Esophagus muscularis mucosa (tissue), 4 donors: ENCODE measurements around the gene C11orf24. TPM values are rescaled to one million over a fixed set of nuclear protein-coding genes. Genes with fewer than 3 reads are reported as not detected.

Experiments
- DNase-seq: peaks from one replicate; pipeline ENCODE4 v3.0.0-alpha.2; 2017; ENCODE audit errors: extremely low spot score
- H3K27ac ChIP-seq, 4 donors: fragments of 200-600 bp; sonication (generic); replicated peaks in 1 of 4; 1 replicate in 3 of 4; 2 replicates in 1 of 4; pipeline ENCODE4 v1.5.1; 2016 to 2019; ENCODE audit warnings: mild to moderate bottlenecking in 1 of 4
- H3K27me3 ChIP-seq, 4 donors: fragments of 200-600 bp; sonication (generic); one replicate each; pipeline versions ENCODE4 v1.5.1 to v1.6.0; 2016 to 2019
- H3K36me3 ChIP-seq, 4 donors: fragments of 200-600 bp; sonication (generic); one replicate each; pipeline ENCODE4 v1.5.1; 2016 to 2019
- H3K4me1 ChIP-seq, 4 donors: fragments of 200-600 bp; sonication (generic); one replicate each; pipeline ENCODE4 v1.5.1; 2016 to 2019
- H3K4me3 ChIP-seq, 4 donors: fragments of 200-600 bp; sonication (generic); 1 replicate in 2 of 4; 2 replicates in 2 of 4; pipeline ENCODE4 v1.5.1; 2016 to 2019; ENCODE audit warnings: mild to moderate bottlenecking in 4 of 4, moderate library complexity in 1 of 4
- H3K9me3 ChIP-seq, 4 donors: fragments of 200-600 bp; sonication (generic); 1 replicate in 3 of 4; 2 replicates in 1 of 4; pipeline ENCODE4 v1.5.1; 2016 to 2019
- EP300 ChIP-seq: sonication (generic); formaldehyde crosslinking; IDR thresholded peaks from one replicate; pipeline ENCODE4 v1.6.1; 2017; ENCODE audit warnings: antibody characterized with exemption
- POLR2A ChIP-seq: fragments of 450-650 bp; IDR thresholded peaks from one replicate; pipeline ENCODE4 v1.6.1; 2017; ENCODE audit warnings: antibody characterized with exemption, moderate library complexity, mild to moderate bottlenecking, low read depth
- POLR2AphosphoS5 ChIP-seq, 2 donors: sonication (generic); formaldehyde crosslinking; IDR thresholded peaks; one replicate each; pipeline ENCODE4 v1.6.1; 2017; ENCODE audit warnings: antibody characterized with exemption in 2 of 2
- WGBS: methylation state at CpG from one replicate; pipeline ENCODE4 v1.1.5; 2018; 5-methylcytosine and 5-hydroxymethylcytosine counted together
- intact Hi-C: fragments of 100-400 bp; cut with DNase I; formaldehyde crosslinking; loops from one replicate; pipeline ENCODE4 v1.15.1; 2023
- total RNA-seq, 4 donors: library from RNA; depleted of rRNA; stranded (reverse); fragments of >200 nt; gene quantifications; one replicate each; pipeline versions ENCODE4 v1.1.0 to v1.2.1, GENCODE V29; 2016
- TF ChIP-seq, protein P1 (sequence below), 3 experiments: fragments of 200-600 bp in 2 of 3; fragments of 450-650 bp in 1 of 3; sonication (generic) in 2 of 3; IDR thresholded peaks; one replicate each; pipeline ENCODE4 v1.5.1; 2017 to 2019; ENCODE audit warnings: antibody characterized with exemption in 3 of 3, mild to moderate bottlenecking in 2 of 3, moderate library complexity in 1 of 3

Gene C11orf24
- total RNA-seq, 4 donors from 2014 or later: 27.0 to 41.5 (median 31.5) TPM

DNA sequence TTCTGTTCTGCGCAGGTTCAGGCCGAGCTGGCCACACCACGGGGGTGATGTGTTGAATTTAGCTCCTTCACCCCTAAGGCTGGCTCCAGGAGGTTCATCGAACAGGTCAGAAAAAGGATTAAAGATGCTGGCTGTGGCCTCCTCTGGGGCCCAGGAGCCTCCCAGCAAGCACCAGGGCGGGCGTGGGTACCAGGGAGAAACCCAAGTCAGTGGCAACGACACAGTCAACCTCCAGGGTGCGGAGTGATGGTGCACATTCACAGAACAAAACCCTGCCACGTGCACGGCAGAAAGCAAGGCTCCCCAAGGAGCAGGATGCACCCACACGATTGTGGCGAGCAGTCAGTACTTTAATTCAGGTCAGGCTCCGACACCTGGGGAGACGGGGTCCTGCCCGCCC is 10.8 kb downstream of the C11orf24 start:
- DNase-seq: no peak
- H3K4me3 ChIP-seq: no peak overlapping the region
- WGBS: 90% methylated on average over 15 of the region's 15 CpGs

DNA sequence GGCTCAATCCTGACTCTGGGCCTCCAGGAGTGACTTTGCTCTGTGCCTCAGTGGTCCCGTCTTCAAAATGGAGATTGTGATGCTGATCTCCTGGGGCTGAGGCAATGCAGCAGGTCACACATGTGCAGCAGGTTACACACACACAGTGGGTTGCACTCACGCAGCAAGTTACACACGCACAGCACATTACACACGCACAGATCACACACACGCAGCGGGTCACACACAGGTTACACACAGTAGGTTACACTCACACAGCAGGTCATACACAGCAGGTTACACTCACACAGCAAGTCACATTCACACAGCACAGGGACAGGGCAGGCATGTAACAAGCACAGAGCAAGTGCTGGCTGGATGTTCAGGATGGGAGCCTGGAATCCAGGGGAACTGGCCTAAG is 11.3 kb downstream of the C11orf24 start:
- 86% methylated on average over 4 of the region's 6 CpGs for WGBS
- Histone ChIP-seq H3K9me3 (no peaks in the 10 kb centered on the region), H3K4me1 (peaks cover 6 to 27% (median 19%) of the 10 kb centered on the region in 4 donors), H3K27ac (no peak overlapping the region), H3K36me3 (peaks cover 30 to 52% (median 46%) of the 10 kb centered on the region in 4 donors), H3K4me3 (no peak overlapping the region), H3K27me3 (no peaks in the 10 kb centered on the region)
- TF ChIP-seq, protein P1, sequence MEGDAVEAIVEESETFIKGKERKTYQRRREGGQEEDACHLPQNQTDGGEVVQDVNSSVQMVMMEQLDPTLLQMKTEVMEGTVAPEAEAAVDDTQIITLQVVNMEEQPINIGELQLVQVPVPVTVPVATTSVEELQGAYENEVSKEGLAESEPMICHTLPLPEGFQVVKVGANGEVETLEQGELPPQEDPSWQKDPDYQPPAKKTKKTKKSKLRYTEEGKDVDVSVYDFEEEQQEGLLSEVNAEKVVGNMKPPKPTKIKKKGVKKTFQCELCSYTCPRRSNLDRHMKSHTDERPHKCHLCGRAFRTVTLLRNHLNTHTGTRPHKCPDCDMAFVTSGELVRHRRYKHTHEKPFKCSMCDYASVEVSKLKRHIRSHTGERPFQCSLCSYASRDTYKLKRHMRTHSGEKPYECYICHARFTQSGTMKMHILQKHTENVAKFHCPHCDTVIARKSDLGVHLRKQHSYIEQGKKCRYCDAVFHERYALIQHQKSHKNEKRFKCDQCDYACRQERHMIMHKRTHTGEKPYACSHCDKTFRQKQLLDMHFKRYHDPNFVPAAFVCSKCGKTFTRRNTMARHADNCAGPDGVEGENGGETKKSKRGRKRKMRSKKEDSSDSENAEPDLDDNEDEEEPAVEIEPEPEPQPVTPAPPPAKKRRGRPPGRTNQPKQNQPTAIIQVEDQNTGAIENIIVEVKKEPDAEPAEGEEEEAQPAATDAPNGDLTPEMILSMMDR (IDR thresholded peaks at IDR 0.05): no peak
- TF ChIP-seq POLR2A: no peak
- TF ChIP-seq POLR2AphosphoS5 (IDR thresholded peaks at IDR 0.05): no peak
- TF ChIP-seq EP300: no peak
- intact Hi-C loops: no loop called here
- no peak for DNase-seq

More for the DNA sequence above, 10.8 kb downstream of the C11orf24 start:
- Histone ChIP-seq H3K4me1 (peaks cover 6 to 27% (median 21%) of the 10 kb centered on the region in 4 donors), H3K27me3 (no peaks in the 10 kb centered on the region), H3K9me3 (no peaks in the 10 kb centered on the region), H3K36me3 (peaks cover 35 to 57% (median 52%) of the 10 kb centered on the region in 4 donors), H3K27ac (no peak overlapping the region)
- TF ChIP-seq POLR2AphosphoS5 (IDR thresholded peaks at IDR 0.05): no peak
- intact Hi-C loops: no loop called here

GRCh38 chr11:68259122-68259959 is 12.4 kb downstream of the C11orf24 start:
- no peak for DNase-seq
- H3K9me3 ChIP-seq: no peaks in the 10 kb centered on the region
- no peaks in the 10 kb centered on the region for H3K27me3 ChIP-seq
- H3K4me3 ChIP-seq: no peak overlapping the region
- peaks cover 23 to 43% (median 37%) of the 10 kb centered on the region in 4 donors for H3K36me3 ChIP-seq
- intact Hi-C loops: loop anchor here (2.0 kb wide), 1 partner anchor 187 kb away; no protein-coding TSS in a partner anchor
- TF ChIP-seq, protein P1 (IDR thresholded peaks at IDR 0.05): no peak
- TF ChIP-seq POLR2AphosphoS5 (IDR thresholded peaks at IDR 0.05) (no peak), EP300 (no peak), POLR2A (no peak)
- no peak overlapping the region for H3K27ac ChIP-seq
- peaks cover 6 to 21% (median 15%) of the 10 kb centered on the region in 4 donors for H3K4me1 ChIP-seq
- 91% methylated on average over 14 of the region's 15 CpGs for WGBS

GRCh38 chr11:68258363-68258765 is 13.4 kb downstream of the C11orf24 start:
- peaks cover 6 to 21% (median 15%) of the 10 kb centered on the region in 4 donors for H3K4me1 ChIP-seq
- H3K27ac ChIP-seq: no peak overlapping the region
- WGBS: 86% methylated on average over 13 of the region's 13 CpGs
- H3K4me3 ChIP-seq: no peak overlapping the region
- peak; percentile 55 for DNase-seq
- H3K27me3 ChIP-seq: no peaks in the 10 kb centered on the region
- no peak for TF ChIP-seq POLR2A
- no peak for TF ChIP-seq EP300
- TF ChIP-seq, protein P1 (IDR thresholded peaks at IDR 0.05): no peak
- TF ChIP-seq POLR2AphosphoS5 (IDR thresholded peaks at IDR 0.05): no peak
- peaks cover 18 to 35% (median 30%) of the 10 kb centered on the region in 4 donors for H3K36me3 ChIP-seq
- no peaks in the 10 kb centered on the region for H3K9me3 ChIP-seq
- intact Hi-C loops: loop anchor here (2.0 kb wide), 1 partner anchor 188 kb away; no protein-coding TSS in a partner anchor
